EH (cell line): ENCODE measurements around the gene INPP5D.

Experiments
- DNase-seq: peaks from one replicate; pipeline ENCODE4 v3.0.0-alpha.2; 2015; ENCODE audit warnings: low read depth

The INPP5D gene

GRCh38 chr2:233236820-233237589, 176.9 kb downstream of the INPP5D start:
- DNase-seq: no peak

GRCh38 chr2:233240897-233241296, 180.8 kb downstream of the INPP5D start:
- DNase-seq: no peak

- no peak for DNase-seq
Observed at GRCh38 chr2:233241803-233242202, 181.7 kb downstream of the INPP5D start.

- DNase-seq: no peak
Observed at GRCh38 chr2:233242231-233242927, 182.2 kb downstream of the INPP5D start.

- no peak for DNase-seq
Observed at GRCh38 chr2:233243348-233243747, 183.2 kb downstream of the INPP5D start.

GRCh38 chr2:233244818-233245217, 184.7 kb downstream of the INPP5D start:
- DNase-seq: peak; percentile 39

GRCh38 chr2:233245406-233245805, 185.3 kb downstream of the INPP5D start:
- DNase-seq: peak; percentile 14

GRCh38 chr2:233247116-233247515, 187.0 kb downstream of the INPP5D start:
- no peak for DNase-seq

GRCh38 chr2:233247744-233248143, 187.6 kb downstream of the INPP5D start:
- DNase-seq: peak; percentile 36

- DNase-seq: no peak
Observed at GRCh38 chr2:233248999-233249398, 188.9 kb downstream of the INPP5D start.

GRCh38 chr2:233250568-233250967, 190.4 kb downstream of the INPP5D start:
- DNase-seq: no peak

GRCh38 chr2:233250985-233251305, 190.8 kb downstream of the INPP5D start:
- DNase-seq: no peak

GRCh38 chr2:233251306-233252116, 191.4 kb downstream of the INPP5D start, which contains the start of gene ATG16L1:
TSS of gene ATG16L1 (plus strand) at chr2:233251673. CDS start at chr2:233251828, 155 bp downstream.
- peak; percentile 96 for DNase-seq

GRCh38 chr2:233252227-233252626, 192.1 kb downstream of the INPP5D start:
- peak; percentile 14 for DNase-seq

GRCh38 chr2:233255151-233255550, 195.0 kb downstream of the INPP5D start:
- no peak for DNase-seq

- DNase-seq: no peak
Observed at GRCh38 chr2:233256048-233256447, 195.9 kb downstream of the INPP5D start.
